Cardiac fibroblast (primary cell): ENCODE data around the gene STX12.

Experiments used
- DNase-seq, 2 donors: peaks; one replicate each; pipeline versions ENCODE4 v3.0.0 to v3.0.0-alpha.2; 2010; ENCODE audit warnings: low read depth in 2 of 2
- H3K4me3 ChIP-seq, 2 donors: replicated peaks in 1 of 2; 1 replicate in 1 of 2; 2 replicates in 1 of 2; pipeline ENCODE4 v1.5.1; 2011; ENCODE audit warnings: low read depth in 2 of 2, low read length in 2 of 2, mild to moderate bottlenecking in 2 of 2, moderate library complexity in 1 of 2
- TF ChIP-seq, protein P1 (sequence below): IDR thresholded peaks from one replicate; pipeline ENCODE4 v1.5.1; 2011; ENCODE audit warnings: low read depth, mild to moderate bottlenecking, low read length, inconsistent platforms

Gene STX12

GRCh38 chr1:27760426-27760825 is 12.6 kb upstream of the STX12 start:
- H3K4me3 ChIP-seq, result no peak overlapping the region
- TF ChIP-seq, protein P1, sequence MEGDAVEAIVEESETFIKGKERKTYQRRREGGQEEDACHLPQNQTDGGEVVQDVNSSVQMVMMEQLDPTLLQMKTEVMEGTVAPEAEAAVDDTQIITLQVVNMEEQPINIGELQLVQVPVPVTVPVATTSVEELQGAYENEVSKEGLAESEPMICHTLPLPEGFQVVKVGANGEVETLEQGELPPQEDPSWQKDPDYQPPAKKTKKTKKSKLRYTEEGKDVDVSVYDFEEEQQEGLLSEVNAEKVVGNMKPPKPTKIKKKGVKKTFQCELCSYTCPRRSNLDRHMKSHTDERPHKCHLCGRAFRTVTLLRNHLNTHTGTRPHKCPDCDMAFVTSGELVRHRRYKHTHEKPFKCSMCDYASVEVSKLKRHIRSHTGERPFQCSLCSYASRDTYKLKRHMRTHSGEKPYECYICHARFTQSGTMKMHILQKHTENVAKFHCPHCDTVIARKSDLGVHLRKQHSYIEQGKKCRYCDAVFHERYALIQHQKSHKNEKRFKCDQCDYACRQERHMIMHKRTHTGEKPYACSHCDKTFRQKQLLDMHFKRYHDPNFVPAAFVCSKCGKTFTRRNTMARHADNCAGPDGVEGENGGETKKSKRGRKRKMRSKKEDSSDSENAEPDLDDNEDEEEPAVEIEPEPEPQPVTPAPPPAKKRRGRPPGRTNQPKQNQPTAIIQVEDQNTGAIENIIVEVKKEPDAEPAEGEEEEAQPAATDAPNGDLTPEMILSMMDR, result no peak
- DNase-seq, result peak; percentile 41 to 73

- DNase-seq, result no peak
Observed at GRCh38 chr1:27762033-27762432, 11.0 kb upstream of the STX12 start.

GRCh38 chr1:27763358-27763757 is 9.7 kb upstream of the STX12 start:
- TF ChIP-seq, protein P1, result no peak

More at GRCh38 chr1:27762033-27762432, 11.0 kb upstream of the STX12 start:
- TF ChIP-seq, protein P1, result no peak
- H3K4me3 ChIP-seq, result no peak overlapping the region

DNA sequence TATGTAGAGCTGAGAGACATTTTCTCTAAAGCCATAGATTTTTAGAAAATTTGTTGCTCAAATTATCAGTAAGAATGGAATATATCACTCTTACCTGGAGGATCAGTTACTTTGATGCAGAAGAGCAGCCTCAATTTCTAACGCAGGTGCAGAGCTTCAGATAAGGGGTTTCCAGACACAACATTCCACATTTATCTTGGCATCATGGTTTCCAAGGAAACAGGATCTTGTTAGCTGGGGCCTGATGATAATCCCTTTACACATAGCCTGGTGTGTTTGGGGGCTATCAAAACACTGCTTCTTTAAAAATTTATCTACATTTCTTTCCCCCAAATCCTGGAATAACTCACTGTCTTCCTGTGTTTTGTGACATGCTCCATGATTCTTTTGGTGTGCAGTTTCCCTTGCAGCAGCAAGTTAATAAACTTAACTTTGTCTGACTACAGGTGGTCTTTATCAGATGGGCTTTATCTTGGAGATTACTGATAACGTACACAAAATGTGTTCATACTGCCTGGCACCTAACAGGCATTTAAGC is 2.7 kb upstream of the STX12 start:
- no peak for DNase-seq
- TF ChIP-seq, protein P1, result no peak
- no peak overlapping the region for H3K4me3 ChIP-seq

More at GRCh38 chr1:27763358-27763757, 9.7 kb upstream of the STX12 start:
- DNase-seq, result no peak
- H3K4me3 ChIP-seq, result no peak overlapping the region

DNA sequence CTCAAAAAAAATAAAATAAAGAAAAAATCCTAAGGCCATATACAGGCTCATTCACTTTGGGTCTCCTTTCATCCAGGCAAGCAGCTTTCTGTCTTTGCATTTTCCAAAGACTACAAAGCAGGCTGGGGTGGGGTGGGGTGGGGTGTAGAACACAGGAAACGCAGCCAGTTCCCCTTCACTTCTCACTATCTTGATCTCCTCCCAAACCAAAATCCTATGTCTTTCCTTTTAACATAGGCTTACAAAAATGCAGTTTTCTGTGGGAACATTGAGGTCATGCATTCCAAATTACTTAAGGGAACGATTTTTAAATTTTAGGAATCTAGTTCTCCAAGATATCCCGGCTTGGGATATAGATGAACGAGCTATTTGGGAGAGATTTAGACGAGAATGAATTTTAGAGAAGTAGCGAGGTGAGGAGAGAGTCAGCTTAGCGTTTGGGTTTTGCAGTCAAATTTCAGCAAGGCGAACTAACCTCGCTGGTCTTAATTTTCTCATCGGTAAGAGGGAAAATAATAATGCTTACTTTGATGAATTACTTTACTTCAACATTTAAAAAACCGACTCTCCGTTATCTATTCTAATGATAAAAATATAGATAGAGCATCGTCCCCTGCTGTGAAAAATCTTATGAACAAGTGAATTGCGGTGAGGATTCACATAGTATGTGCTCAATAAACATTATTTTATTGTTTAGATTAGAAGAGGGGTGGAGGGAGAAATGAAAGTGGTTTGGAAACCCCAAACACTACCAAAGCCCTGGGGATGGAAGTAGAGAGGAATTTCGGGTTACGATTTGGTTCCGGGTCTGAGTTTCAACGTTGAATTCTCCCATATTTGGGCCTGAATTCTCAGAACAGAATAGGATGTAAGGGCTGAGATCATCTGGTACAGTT is 735 bp upstream of the STX12 start:
- TF ChIP-seq, protein P1, result no peak
- peak overlapping the region; percentile 26 to 99 for H3K4me3 ChIP-seq
- peak; percentile 54 to 58 for DNase-seq

DNA sequence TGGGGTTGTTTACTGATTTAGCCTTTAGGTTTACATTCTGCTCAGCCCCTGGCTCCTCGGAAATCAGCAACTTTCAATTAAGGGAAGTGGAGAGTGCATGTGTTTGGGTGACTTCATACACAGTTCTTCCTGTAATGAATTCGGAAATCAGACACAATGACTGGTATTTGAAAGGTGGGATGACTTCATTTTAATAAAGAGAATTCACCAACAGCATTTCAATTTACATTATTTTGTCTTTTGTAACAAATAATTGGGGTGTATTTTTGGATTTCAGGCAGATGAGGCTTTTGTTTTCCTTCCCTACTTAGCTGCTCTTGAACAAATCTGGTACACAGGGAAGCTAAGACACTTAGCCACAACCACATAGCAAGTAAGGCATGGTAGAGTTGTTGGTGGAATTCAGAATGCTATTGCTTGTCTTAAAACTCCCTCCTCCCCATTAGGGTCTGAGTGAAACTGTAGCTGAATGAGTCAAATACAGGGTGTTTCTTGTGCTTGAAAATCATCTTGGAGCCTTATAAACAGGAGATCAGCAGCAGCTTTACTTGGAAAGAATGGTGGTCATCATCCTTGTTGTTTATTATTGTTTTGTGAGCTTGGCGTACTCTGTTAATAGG is 917 bp downstream of the STX12 start:
- TF ChIP-seq, protein P1, result no peak
- peak overlapping the region; percentile 92 to 99 for H3K4me3 ChIP-seq
- DNase-seq, result peak; percentile 33 to 53
